ENCODE results near the gene PTPRT.
"Not testable (repeated sequence)": the region's sequence is repeated elsewhere in the genome, so short reads cannot be mapped to it uniquely, and the experiment has no call there.

PTPRT gene

GRCh38 chr20:42258564-42259302 is 931.0 kb downstream of the PTPRT start:
- DNase-seq: no peak

DNA sequence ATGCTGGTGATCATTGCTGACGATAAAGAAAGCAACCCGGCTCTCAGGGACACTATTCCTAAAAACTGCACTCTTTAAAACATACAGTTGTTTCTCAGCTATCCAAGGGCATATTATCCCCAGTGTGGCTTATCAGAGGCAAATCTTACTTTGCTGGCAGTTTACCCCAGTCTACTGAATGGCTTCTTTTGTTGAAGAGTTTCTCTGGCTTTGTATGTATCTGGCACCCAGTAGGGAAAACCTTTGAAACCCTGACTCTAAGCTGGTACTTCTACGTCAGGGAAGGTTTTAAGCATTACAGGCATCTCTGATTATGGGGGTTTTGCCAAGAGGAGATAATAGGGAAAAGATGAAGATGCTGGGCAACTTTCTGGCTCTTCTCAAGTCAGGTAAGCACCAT is 933.9 kb downstream of the PTPRT start:
- no peak for DNase-seq

DNA sequence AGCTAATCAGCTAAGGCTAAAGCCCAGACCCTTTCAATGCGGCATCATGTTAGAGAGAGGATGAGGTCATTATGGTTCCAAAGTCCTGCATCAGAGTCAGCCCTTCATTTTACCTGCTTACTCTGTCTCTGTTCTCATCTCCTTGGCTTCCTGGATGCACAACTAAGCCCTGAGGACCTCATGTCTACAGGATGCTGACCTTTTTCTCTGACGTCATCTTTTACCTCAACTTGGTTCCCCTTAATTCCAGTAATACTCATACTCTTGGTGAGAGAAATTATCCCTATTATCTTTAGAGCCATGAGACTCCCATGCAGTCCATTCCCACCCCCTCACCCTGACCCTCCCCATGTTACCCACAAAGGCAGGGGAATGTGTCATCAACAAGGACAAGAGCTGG is 935.0 kb downstream of the PTPRT start:
- no peak for DNase-seq

- no peak for DNase-seq
Observed at GRCh38 chr20:42252116-42252515, 937.6 kb downstream of the PTPRT start.

DNA sequence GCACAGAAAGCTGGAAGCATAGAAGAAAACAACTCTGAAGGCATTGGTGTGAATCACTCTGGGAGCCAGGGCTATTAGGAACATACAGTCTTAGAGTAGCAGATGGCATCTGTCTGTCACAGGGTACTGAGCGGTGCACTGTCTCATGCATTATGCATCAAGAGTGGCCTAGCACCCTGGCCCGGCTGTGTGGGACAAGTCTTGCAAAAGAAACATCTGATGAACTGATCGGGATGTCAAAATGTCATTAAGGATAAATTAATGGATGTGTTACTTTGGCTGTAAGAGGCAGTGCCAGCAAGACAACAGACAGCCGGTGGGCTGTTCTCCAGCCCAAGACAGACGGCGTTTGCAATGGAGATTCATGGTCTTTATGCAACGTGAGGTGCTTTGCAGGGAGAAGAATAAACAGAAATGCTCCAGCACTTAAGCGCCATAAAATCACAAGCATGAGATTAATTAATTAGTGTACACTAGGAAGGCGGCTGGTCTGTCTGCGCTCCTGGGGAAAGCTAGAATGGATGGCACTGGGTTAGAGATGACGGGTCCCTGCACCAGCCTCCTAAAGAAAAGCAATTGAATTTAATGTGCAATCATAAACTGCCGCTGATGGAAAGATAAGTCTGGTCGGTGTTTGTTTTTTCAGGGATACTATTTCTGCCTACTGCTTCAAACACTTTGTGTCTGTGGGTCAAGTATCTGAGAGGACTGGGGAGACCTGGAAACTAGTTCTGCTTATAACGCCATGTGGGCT is 970.9 kb downstream of the PTPRT start:
- DNase-seq: no peak

DNA sequence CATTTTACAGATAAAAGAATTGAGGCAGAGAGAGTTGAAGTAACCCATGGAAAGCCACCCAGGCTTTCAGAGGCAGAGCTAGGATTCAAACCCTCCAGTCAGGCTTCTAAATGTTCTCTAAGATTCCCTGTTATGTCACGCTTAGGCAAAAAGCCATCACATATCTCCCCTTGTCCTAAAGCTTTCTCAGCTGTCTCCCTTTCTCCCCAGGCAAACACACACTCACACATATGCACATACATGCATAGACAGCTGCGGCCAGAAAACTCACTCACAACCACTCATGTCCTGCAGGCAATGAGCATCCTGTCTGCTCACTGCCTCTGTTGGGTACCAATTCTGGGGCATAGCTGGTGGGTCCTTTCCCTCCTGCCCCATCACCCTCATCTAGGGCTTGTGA is 975.6 kb downstream of the PTPRT start:
- DNase-seq: no peak

DNA sequence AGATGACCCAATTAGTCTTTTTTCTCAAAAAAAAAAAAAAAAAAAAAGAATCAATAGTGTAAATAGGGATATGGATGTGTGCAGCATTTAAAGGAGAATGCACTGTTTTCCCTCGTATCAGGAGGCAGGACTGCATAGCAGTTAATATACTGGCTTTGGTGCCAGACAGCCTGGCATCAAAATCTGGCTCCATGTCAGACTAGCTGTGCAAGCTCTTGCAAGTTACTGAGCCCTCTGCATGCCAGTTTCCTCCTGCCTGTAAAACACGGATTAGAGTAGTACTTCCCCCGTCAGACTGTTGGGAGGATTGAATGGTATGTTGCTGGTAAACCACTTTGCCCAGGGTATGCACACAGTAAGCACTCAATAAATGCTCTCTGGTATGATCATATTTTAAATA is 977.3 kb downstream of the PTPRT start:
- DNase-seq: no peak

DNA sequence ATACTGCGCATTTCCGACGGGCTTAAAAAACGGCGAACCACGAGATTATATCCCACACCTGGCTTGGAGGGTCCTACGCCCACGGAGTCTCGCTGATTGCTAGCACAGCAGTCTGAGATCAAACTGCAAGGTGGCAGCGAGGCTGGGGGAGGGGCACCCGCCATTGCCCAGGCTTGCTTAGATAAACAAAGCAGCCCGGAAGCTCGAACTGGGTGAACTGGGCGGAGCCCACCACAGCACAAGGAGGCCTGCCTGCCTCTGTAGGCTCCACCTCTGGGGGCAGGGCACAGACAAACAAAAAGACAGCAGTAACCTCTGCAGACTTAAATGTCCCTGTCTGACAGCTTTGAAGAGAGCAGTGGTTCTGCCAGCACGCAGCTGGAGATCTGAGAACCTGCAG is 983.1 kb downstream of the PTPRT start:
- not testable (repeated sequence) for DNase-seq

DNA sequence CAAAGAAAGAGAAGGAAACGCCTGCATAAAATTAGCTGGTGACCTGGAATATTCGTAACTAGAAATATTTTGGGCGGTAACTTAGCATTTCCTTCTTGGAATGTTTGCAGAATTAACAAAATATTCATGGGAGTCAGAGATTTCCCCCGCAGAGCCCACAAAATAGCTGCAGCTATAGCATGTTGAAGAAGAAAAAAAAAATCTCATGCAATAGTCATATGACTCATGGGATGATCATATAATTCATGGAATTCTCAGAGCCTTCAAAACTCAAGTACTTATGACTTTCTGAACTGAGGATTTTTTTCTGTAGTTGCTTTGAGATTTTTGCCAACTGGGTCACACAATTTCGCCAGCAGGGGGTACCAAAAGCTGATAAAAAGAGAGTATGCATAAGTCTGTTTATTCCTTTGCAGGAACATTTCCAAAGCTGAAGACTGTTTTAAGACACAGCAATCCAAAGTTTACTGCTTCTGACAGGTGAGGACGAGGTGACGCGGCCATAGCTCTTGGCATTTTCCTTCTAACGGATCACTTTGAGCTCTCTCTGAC is 985.5 kb downstream of the PTPRT start:
- DNase-seq: no peak

- DNase-seq: no peak
Observed at GRCh38 chr20:42197599-42197998, 992.1 kb downstream of the PTPRT start.

GRCh38 chr20:42193119-42193518 is 996.6 kb downstream of the PTPRT start:
- no peak for DNase-seq

DNA sequence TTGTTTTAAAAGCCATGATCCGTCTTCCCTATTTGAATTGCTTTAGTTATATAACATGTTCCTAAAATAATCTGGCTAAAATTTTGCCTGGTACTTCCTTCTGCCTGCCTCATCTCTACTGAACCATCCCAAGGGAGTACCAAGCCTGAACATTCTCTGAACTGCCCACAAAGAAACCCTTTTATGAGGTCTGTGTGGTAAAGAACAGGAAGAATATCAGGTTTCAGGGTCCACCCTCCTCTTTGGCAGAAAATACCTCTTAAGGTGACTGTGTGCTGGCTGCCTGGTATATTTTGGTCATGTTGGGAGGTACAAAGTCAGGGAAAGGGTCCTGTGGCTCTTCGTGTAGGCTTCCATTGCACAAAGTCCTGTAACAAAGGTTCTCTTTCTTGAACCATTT is 997.4 kb downstream of the PTPRT start:
- no peak for DNase-seq

DNA sequence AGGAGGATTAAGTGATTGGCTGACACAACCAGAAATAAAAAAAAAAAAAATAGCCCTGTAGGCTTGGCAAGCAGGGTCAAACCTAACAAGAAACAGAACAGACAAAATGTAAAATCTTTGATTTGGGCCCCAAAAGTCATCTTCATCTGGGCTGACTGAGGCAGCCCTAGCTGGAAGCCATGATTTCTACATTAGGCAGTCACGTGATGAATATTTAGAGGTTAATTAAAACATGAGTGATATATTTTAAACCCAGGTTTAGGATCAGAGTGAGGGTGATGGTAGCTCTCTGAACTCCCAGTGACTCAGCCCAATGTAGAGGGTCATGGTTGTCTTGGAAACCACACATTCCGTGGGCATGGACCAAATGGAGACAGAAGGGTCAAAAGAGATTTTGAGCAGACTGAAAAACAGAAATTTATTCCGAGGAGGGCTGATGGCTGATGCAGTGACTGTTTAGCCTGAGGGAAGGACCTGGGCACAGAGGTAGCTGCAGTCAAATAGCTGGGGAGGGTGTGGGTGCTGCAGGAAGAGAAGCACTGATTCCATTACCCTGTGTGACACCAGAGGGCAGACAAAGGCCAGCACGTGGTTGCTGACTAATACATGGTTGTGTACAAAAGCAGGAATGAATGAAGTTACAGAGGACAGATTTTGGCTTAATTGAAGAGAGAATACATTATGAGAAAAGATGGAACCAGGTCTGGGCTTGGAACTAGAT is 998.4 kb downstream of the PTPRT start:
- no peak for DNase-seq

- DNase-seq: no peak
Observed at GRCh38 chr20:42190084-42190483, 999.6 kb downstream of the PTPRT start.

GRCh38 chr20:42186337-42186736 is 1003.4 kb downstream of the PTPRT start:
- no peak for DNase-seq

GRCh38 chr20:42183147-42183546 is 1006.6 kb downstream of the PTPRT start:
- DNase-seq: no peak

- DNase-seq: no peak
Observed at GRCh38 chr20:42181064-42181463, 1008.6 kb downstream of the PTPRT start.

- DNase-seq: no peak
Observed at GRCh38 chr20:42179768-42180167, 1009.9 kb downstream of the PTPRT start.

- no peak for DNase-seq
Observed at GRCh38 chr20:42173440-42173839, 1016.3 kb downstream of the PTPRT start.

DNA sequence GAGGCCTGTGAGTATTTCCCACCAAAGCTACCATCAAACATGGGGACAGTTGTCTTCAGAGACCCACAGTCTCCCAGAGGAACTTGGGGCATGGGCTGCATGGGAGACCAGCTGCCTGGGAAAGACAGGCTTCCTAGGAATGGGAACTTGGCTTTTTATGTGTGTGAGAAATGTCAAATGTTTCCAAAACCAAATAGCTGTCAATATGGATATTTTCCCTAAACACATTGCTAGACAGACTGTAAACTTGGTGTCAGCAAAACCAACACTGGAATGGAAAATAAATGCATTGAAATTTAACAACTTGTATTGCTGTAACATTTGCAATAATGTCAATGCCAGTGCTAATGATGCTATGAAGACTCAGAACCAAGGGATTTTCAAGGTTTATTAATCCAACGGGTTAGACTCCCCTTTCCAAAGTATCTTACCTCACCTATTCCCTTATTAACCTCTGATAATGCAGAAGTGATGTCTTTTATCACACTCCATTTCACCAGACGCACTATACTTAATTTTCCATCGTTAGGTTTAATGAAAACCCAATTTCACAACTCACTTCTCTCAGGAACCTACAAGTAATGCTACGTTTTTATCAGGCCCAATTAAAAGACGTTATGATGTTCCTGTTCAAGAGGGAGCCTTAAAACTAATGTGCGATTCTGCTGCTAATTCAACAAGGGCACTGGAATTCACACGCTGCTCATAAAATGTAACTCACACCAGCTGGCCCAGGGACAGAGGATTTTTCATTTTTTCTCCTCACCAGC is 1025.4 kb downstream of the PTPRT start:
- no peak for DNase-seq

GRCh38 chr20:42161228-42161829 is 1028.4 kb downstream of the PTPRT start:
- DNase-seq: no peak

DNA sequence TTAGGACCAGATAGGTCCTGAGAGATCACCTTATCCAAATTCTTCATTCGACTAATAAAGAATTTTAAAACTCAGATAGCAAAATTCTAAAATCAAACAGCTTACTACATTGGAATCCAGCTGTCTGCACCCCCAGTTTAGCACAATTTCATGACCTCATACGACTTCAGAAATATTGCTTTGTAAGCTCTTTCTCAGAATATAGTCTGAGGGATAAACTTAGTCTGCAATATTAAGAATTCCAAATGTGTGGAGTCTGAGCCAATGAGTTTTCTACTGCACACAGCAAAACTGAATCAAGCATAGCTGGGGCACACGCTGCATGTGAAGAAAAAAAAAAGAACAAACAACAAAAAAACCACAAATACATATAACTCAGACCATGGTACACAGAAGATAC is 1029.9 kb downstream of the PTPRT start:
- DNase-seq: no peak

Measured in CD4-positive, alpha-beta T cell treated with Interleukin-4 for 4 hours (primary cell).